Glomerular endothelial cell (primary cell): ENCODE results near the gene OR6V1. TPM values are rescaled to one million over a fixed set of nuclear protein-coding genes. Genes with fewer than 3 reads are reported as not detected.

Experiments
- total RNA-seq: library from RNA; depleted of rRNA; stranded (reverse); fragments of >200 nt; gene quantifications from 2 replicates; pipeline ENCODE4 v1.2.3, GENCODE V29; 2015

The OR6V1 gene
- total RNA-seq, 1 donor from 2014 or later, result not detected

Other genes starting within 250 kb of the OR6V1 start
- 3.5 and 3.8 TPM in 2 replicates for gene EPHB6, start 197.3 kb upstream of the OR6V1 start, total RNA-seq
- not detected in 2 replicates for gene TRPV6, start 166.6 kb upstream of the OR6V1 start, total RNA-seq
- not detected in 2 replicates for gene TRPV5, start 118.6 kb upstream of the OR6V1 start, total RNA-seq
- not detected in 2 replicates for gene LLCFC1, start 112.9 kb upstream of the OR6V1 start, total RNA-seq
- gene KEL, start 90.0 kb upstream of the OR6V1 start, total RNA-seq, result 0.18 TPM in 1 of 2 replicates, not detected in the other
- gene OR9A2, start 25.2 kb upstream of the OR6V1 start, total RNA-seq, result 0.18 TPM in 1 of 2 replicates, not detected in the other
- gene PIP, start 79.7 kb downstream of the OR6V1 start, total RNA-seq, result not detected in 2 replicates
- gene TAS2R39, start 131.1 kb downstream of the OR6V1 start, total RNA-seq, result not detected in 2 replicates
- gene TAS2R40, start 169.7 kb downstream of the OR6V1 start, total RNA-seq, result not detected in 2 replicates
- 141 and 171 TPM in 2 replicates for gene GSTK1, start 211.1 kb downstream of the OR6V1 start, total RNA-seq
- gene TMEM139, start 232.6 kb downstream of the OR6V1 start, total RNA-seq, result 0.82 and 1.1 TPM in 2 replicates
- gene CASP2, start 236.0 kb downstream of the OR6V1 start, total RNA-seq, result 12.4 and 19.7 TPM in 2 replicates